DOHH2 (cell line): ENCODE measurements around the gene CYTH4.

ENCODE experiments used
- CTCF ChIP-seq: fragments of 200-600 bp; sonication (generic); IDR thresholded peaks from one replicate; pipeline ENCODE4 v1.5.1; 2014; ENCODE audit warnings: antibody characterized with exemption, mild to moderate bottlenecking, low read depth, low read length; ENCODE audit not compliant: poor library complexity, severe bottlenecking
- EZH2phosphoT487 ChIP-seq: fragments of 200-600 bp; sonication (generic); IDR thresholded peaks from 2 replicates; pipeline ENCODE4 v1.6.1; 2017; ENCODE audit warnings: borderline replicate concordance, mild to moderate bottlenecking, antibody characterized with exemption, low read length, moderate library complexity, mixed read lengths

GRCh38 chr22:37331856-37332536 is 49.7 kb downstream of the CYTH4 start:
- TF ChIP-seq CTCF (no peak), EZH2phosphoT487 (no peak)
